Activated CD8-positive, alpha-beta memory T cell treated with anti-CD3 and anti-CD28 coated beads, Interleukin-2, amount 50 U/mL, for 24 hours (primary cell): ENCODE measurements around the gene ENOSF1.
"Not testable (repeated sequence)": the region's sequence is repeated elsewhere in the genome, so short reads cannot be mapped to it uniquely, and the experiment has no call there.

Experiments
- DNase-seq: peaks from one replicate; pipeline ENCODE4 v3.0.0-alpha.2; 2020; ENCODE audit errors: extremely low read depth

Gene ENOSF1, protein sequence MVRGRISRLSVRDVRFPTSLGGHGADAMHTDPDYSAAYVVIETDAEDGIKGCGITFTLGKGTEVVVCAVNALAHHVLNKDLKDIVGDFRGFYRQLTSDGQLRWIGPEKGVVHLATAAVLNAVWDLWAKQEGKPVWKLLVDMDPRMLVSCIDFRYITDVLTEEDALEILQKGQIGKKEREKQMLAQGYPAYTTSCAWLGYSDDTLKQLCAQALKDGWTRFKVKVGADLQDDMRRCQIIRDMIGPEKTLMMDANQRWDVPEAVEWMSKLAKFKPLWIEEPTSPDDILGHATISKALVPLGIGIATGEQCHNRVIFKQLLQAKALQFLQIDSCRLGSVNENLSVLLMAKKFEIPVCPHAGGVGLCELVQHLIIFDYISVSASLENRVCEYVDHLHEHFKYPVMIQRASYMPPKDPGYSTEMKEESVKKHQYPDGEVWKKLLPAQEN

GRCh38 chr18:712401-713134 lies at the start of gene ENOSF1:
Gene ENOSF1 (minus strand): TSS chr18:712630. CDS start chr18:712587, 43 bp downstream.
- peak; percentile 58 for DNase-seq

DNA sequence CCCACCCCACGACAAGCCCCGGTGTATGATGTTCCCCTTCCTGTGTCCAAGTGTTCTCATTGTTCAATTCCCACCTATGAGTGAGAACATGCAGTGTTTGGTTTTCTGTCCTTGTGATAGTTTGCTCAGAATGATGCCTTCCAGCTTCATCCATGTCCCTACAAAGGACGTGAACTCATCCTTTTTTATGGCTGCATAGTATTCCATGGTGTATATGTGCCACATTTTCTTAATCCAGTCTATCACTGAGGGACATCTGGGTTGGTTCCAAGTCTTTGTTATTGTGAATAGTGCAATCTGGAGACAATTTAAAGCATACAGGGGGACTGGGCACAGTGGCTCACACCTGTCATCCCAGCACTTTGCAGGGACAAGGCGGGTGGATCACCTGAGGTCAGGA lies 47.4 kb upstream of the ENOSF1 start:
- DNase-seq: not testable (repeated sequence)

GRCh38 chr18:755506-755905 lies 43.1 kb upstream of the ENOSF1 start:
- no peak for DNase-seq

DNA sequence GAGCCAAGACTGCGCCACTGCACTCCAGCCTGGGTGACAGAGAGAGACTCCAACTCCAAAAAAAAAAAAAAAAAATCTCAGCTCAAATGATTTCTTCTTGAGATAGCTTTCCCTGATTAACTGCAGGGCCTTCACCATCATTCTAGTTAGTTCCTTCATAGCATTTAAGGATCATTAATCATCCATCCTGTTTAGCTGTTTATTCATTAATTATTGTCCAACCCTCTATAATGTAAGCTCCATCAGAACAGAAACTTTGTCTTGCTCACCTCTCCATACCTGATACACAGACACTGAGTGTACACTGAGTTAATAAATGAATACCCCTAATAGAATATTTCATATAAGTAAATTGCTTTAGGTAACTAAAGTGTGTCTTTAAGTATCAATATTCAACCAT lies 42.2 kb upstream of the ENOSF1 start:
- DNase-seq: no peak

GRCh38 chr18:750456-750855 lies 38.0 kb upstream of the ENOSF1 start:
- DNase-seq: no peak

DNA sequence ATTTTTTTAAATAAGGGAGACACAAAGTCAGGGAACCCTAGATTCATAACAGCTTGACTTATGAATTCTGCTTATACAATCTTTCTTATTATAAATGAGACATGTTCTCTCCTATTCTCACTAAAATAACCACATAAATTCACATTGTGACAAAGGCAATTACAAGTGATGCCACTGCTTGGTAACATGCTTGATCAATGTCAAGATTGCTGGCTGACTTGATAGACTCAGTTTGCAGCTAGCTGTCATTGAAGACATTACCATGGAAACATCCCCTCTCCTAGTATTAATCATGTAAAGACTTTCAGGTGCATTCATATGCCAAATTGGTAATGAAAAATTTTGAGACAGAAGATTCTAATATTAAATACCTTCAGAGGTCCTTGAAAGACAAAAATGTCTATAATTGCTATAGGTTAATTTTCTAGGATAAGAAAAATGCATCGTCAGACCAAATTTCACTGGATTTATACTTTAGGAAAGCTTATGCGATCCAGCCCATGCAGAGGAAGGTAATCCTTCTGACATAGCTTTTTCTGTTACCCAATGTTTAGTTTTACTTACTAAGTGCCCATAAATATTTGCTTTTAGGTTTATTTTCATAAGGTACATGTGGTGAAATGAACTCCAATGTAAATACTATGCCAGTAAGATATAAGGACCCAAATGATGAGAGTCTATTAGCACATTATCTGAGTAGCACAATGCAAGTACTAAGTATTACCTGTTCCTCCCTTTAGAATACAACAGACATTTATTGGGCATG lies 32.6 kb upstream of the ENOSF1 start:
- no peak for DNase-seq

DNA sequence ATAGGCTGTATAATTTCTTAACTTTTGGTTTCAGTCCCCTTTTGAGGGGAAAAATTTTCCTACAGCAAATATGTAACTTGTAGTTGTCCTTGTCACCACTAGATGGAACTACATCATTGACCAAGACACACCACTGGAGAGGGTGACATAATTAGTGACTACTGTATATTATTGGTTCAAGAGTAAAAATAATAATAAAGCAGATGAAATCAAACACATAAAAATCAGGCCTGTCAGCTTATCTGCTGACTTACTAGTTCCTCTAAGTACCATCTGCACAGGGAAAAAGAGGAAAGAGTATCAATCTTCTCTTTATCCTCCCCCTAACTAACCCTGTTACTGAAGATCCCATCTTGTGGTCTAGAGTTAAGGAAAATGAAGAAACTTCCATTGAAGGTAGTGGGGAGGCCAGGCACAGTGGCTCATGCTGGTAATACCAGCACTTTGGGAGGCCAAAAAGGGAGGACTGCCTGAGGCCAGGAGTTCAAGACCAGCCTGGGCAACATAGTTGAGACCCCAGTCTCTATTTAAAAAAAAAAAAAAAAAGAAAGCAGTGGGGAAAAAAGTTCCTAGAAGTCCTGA lies 29.6 kb upstream of the ENOSF1 start:
- no peak for DNase-seq

GRCh38 chr18:732371-732770 lies 19.9 kb upstream of the ENOSF1 start:
- DNase-seq: no peak

- DNase-seq: no peak
Measured at GRCh38 chr18:731185-731584, 18.8 kb upstream of the ENOSF1 start.

GRCh38 chr18:730692-731091 lies 18.3 kb upstream of the ENOSF1 start:
- DNase-seq: no peak

GRCh38 chr18:730120-730519 lies 17.7 kb upstream of the ENOSF1 start:
- DNase-seq: not testable (repeated sequence)

DNA sequence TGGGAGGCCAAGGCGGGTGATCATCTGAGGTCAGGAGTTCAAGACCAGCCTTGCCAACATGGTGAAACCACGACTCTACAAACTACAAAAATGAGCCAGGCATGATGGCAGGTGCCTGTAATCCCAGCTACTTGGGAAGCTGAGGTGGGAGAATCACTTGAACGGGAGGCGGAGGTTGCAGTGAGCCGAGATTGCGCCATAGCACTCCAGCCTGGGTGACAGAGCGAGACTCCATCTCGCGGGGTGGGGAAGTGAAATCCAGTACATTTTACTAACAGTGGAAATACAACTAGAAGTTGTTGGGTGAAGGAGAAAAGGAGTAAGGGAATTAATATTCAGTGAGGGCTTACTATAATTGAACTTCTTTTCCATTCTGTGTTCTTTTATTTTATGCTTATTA lies 13.2 kb upstream of the ENOSF1 start:
- DNase-seq: no peak

DNA sequence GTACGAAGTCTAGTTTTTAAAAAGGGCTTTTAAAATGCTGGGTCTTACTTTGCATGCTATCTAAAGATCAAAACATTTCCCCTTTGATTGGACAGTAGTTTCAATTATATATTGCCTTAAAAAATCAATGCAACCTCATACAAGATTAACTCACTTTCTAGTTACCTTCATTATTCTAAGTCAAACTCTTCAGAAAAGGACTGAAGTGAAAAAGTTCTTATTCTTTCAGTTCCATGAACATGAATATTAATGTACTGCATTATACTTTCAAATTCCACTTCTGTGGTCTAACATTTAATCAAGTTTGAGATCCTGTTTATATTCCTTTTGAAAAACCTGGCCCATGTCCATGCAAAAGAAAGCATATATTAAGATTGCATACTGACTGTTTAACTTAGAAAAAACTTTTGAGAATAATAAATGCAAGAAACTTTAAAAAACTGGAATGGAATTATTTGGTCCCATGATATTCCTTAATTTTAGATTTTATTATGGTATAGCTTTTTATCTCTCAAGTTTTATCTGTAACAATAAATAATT lies 11.2 kb upstream of the ENOSF1 start:
- no peak for DNase-seq

DNA sequence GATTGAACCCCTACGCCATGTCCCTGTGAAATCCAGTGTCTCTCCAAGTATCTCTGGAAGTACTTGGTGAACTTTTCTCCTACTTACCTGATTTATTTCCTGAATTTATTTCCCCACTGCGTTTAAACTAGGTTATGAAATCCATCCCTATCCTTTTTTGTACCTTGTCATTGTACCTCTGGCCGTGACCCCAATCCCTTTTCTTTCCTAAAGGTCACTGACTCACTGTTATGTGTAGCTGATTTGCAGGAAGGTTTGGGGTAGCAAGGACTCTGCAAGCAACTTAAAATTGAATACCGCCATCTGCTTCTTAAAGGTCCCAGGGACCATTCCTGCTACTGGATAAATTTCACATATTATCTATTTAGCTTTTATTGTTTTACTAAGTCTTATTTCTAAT lies 4.6 kb upstream of the ENOSF1 start:
- DNase-seq: no peak

DNA sequence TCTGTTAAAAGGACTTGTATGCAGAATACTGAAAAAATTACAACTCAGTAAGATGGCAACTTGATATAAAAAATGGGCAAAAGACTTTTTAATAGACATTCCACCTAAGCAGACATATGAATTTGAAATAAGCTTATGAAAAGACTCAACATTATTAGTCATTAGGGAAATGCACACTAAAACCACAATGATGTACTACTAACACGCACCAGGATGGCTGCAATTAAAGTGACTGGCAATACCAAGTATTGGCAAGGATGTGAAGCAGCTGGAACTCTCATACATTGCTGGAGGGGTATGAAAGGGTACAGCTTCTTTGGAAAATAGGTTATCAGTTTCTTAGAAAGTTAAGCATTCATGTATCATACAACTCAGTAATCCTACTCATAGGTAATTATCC lies 3.2 kb upstream of the ENOSF1 start:
- no peak for DNase-seq

DNA sequence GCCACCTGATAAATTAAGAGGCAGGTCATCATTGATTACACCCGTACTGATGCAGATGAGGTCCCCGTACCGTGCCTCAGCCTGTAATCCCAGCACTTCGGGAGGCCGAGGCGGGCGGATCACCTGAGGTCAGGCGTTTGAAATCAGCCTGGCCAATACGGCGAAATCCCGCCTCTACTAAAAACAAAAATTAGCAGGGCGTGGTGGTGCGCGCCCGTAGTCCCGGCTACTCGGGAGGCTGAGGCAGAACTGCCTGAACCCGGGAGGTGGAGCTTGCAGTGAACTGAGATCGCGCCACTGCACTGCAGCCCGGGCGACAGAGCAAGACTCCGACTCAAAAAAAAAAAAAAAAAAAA lies 683 bp upstream of the ENOSF1 start:
- DNase-seq: no peak

DNA sequence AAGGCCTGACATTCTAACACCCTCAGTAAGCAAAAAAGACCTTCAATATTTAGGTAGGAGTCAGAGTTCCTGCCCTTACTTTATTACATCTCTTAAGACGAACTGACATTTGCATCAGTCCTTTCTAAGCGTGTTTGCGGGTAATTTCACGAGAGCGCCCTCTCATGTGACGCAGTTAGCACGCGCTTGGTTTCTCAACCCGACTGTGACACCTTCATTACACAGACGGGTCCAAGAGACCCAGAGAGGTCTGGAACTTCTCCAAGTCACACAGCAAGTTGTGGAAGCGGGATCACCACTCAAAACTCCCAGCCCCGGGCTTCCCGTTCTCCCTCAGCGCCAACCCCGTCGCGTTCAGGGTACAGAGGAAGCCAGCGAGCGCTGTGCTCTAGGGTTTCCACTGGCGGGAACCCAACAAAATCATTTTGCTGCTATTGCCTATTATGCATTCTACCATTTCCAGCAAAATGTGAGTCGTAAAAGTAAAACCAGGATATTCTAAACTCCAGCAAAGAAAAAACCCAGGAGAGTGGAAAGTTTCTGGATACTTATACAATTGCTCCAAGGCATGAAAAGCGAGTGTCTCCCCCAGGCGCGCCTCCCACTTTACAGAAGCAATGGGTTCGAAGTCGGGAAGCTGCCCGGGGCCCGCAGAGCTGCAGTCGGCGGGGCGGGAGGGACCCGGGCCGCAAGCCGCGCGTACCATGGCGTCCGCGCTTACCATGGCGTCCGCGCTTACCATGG lies 601 bp downstream of the ENOSF1 start:
- DNase-seq: peak; percentile 53

- no peak for DNase-seq
Measured at GRCh38 chr18:711310-711656, 1.1 kb downstream of the ENOSF1 start.

DNA sequence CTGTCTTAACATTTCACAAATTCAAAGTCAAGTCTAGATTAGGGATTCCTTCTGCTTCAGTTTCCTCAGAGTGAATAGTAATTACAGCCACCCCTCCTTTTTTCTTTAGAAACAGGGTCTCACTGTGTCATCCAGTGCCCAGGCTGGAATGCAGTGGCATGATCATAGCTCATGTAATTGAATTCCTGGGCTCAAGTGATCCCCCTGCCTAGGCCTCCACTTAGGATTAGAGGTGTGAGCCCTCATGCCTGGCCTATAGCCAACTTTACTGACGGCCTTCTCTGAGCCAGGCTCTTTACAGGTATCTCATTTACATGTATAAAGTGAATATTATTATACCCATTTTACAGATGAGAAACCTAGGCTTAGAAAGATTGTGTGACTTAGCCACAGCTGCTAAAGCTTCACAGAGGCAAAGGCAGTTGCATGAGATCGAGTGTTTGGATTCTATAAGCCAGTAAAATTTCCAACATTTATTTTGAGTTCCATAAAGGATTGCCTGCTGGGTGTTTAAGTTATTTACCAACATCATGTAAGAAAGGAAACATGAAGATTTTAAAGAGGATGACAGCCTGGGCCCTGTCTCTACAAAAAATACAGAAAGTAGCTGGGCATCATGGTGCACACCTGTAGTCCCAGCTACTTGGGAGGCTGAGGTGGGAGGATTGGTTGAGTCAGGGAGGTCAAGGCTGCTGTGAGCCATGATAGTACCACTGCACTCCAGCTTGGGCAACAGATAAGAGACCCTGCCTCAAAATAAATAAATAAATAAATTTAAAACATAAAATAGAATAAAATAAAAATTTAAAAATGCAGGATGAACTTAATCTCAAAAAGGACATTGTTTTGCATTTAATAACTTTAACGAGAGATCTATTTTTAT lies 1.8 kb downstream of the ENOSF1 start:
- DNase-seq: no peak

- DNase-seq: no peak
Measured at GRCh38 chr18:709771-710170, 2.7 kb downstream of the ENOSF1 start.
